ENCODE measurements around the gene MGAT5B. TPM values are rescaled to one million over a fixed set of nuclear protein-coding genes. Genes with fewer than 3 reads are reported as not detected.

The MGAT5B gene
- total and polyA plus RNA-seq, 4 donors: 0.28 to 0.67 (median 0.46) TPM

GRCh38 chr17:76897023-76897422 is 28.8 kb downstream of the MGAT5B start:
- H3K27me3 ChIP-seq (ENCODE audit: control insufficient read depth in 3 of 3, insufficient read depth in 3 of 3, low read length in 2 of 3): peaks cover 0 to 2% (median 0%) of the 10 kb centered on the region in 3 donors
- H3K36me3 ChIP-seq (ENCODE audit: control insufficient read depth in 4 of 4, insufficient read depth in 4 of 4, low read length in 4 of 4): no peaks in the 10 kb centered on the region
- H3K9ac ChIP-seq (ENCODE audit: insufficient read depth in 1 of 2, low read length in 2 of 2): no peak overlapping the region
- DNase-seq (no peak), ATAC-seq (ENCODE audit: insufficient read depth, low FRiP score) (no peak)
- no peak overlapping the region for H3K4me3 ChIP-seq
- 85 to 86% methylated on average over 10 of the region's 10 CpGs for WGBS, 2 donors
- H3K4me1 ChIP-seq (ENCODE audit: control insufficient read depth in 5 of 5, insufficient read depth in 5 of 5, low read length in 5 of 5): peaks cover 0 to 3% (median 0%) of the 10 kb centered on the region in 5 donors
- TF ChIP-seq, protein P1, sequence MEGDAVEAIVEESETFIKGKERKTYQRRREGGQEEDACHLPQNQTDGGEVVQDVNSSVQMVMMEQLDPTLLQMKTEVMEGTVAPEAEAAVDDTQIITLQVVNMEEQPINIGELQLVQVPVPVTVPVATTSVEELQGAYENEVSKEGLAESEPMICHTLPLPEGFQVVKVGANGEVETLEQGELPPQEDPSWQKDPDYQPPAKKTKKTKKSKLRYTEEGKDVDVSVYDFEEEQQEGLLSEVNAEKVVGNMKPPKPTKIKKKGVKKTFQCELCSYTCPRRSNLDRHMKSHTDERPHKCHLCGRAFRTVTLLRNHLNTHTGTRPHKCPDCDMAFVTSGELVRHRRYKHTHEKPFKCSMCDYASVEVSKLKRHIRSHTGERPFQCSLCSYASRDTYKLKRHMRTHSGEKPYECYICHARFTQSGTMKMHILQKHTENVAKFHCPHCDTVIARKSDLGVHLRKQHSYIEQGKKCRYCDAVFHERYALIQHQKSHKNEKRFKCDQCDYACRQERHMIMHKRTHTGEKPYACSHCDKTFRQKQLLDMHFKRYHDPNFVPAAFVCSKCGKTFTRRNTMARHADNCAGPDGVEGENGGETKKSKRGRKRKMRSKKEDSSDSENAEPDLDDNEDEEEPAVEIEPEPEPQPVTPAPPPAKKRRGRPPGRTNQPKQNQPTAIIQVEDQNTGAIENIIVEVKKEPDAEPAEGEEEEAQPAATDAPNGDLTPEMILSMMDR (IDR thresholded peaks at IDR 0.05; ENCODE audit: control extremely low read depth, extremely low read depth): no peak
- no peak overlapping the region for H3K27ac ChIP-seq (ENCODE audit: low read depth in 1 of 2, low read length in 1 of 2)
- peaks cover 0 to 5% (median 0%) of the 10 kb centered on the region in 4 donors for H3K9me3 ChIP-seq (ENCODE audit: control insufficient read depth in 4 of 4, insufficient read depth in 3 of 4, low read length in 3 of 4)

GRCh38 chr17:76899414-76899813 is 31.2 kb downstream of the MGAT5B start:
- Histone ChIP-seq H3K4me3 (no peak overlapping the region), H3K27me3 (ENCODE audit: control insufficient read depth in 3 of 3, insufficient read depth in 3 of 3, low read length in 2 of 3) (peaks cover 0 to 2% (median 0%) of the 10 kb centered on the region in 3 donors), H3K4me1 (ENCODE audit: control insufficient read depth in 5 of 5, insufficient read depth in 5 of 5, low read length in 5 of 5) (peaks cover 0 to 3% (median 0%) of the 10 kb centered on the region in 5 donors), H3K9me3 (ENCODE audit: control insufficient read depth in 4 of 4, insufficient read depth in 3 of 4, low read length in 3 of 4) (peaks cover 0 to 5% (median 0%) of the 10 kb centered on the region in 4 donors), H3K9ac (ENCODE audit: insufficient read depth in 1 of 2, low read length in 2 of 2) (no peak overlapping the region), H3K36me3 (ENCODE audit: control insufficient read depth in 4 of 4, insufficient read depth in 4 of 4, low read length in 4 of 4) (no peaks in the 10 kb centered on the region), H3K27ac (ENCODE audit: low read depth in 1 of 2, low read length in 1 of 2) (no peak overlapping the region)
- DNase-seq (no peak), ATAC-seq (ENCODE audit: insufficient read depth, low FRiP score) (no peak)
- TF ChIP-seq, protein P1 (IDR thresholded peaks at IDR 0.05; ENCODE audit: control extremely low read depth, extremely low read depth): no peak
- 78 to 90% methylated on average over 7 of the region's 7 CpGs for WGBS, 2 donors

- H3K9me3 ChIP-seq (ENCODE audit: control insufficient read depth in 4 of 4, insufficient read depth in 3 of 4, low read length in 3 of 4): no peaks in the 10 kb centered on the region
- H3K36me3 ChIP-seq (ENCODE audit: control insufficient read depth in 4 of 4, insufficient read depth in 4 of 4, low read length in 4 of 4): no peaks in the 10 kb centered on the region
- H3K27ac ChIP-seq (ENCODE audit: low read depth in 1 of 2, low read length in 1 of 2): no peak overlapping the region
- peaks cover 0 to 2% (median 0%) of the 10 kb centered on the region in 3 donors for H3K27me3 ChIP-seq (ENCODE audit: control insufficient read depth in 3 of 3, insufficient read depth in 3 of 3, low read length in 2 of 3)
- DNase-seq (no peak), ATAC-seq (ENCODE audit: insufficient read depth, low FRiP score) (no peak)
- H3K4me1 ChIP-seq (ENCODE audit: control insufficient read depth in 5 of 5, insufficient read depth in 5 of 5, low read length in 5 of 5): peaks cover 0 to 3% (median 0%) of the 10 kb centered on the region in 5 donors
- 90 to 98% methylated on average over 8 of the region's 8 CpGs for WGBS, 2 donors
- H3K4me3 ChIP-seq: no peak overlapping the region
- H3K9ac ChIP-seq (ENCODE audit: insufficient read depth in 1 of 2, low read length in 2 of 2): no peak overlapping the region
- TF ChIP-seq, protein P1 (IDR thresholded peaks at IDR 0.05; ENCODE audit: control extremely low read depth, extremely low read depth): no peak
Measured at GRCh38 chr17:76900723-76901122, 32.5 kb downstream of the MGAT5B start.
